ENCODE data around the gene LENG8.
"Not testable (repeated sequence)": the region's sequence is repeated elsewhere in the genome, so short reads cannot be mapped to it uniquely, and the experiment has no call there.

Gene LENG8

GRCh38 chr19:54478677-54479266 lies 29.8 kb downstream of the LENG8 start:
- peak in 3 of 58 donors; percentile 2 to 12 (median 7) for DNase-seq

DNA sequence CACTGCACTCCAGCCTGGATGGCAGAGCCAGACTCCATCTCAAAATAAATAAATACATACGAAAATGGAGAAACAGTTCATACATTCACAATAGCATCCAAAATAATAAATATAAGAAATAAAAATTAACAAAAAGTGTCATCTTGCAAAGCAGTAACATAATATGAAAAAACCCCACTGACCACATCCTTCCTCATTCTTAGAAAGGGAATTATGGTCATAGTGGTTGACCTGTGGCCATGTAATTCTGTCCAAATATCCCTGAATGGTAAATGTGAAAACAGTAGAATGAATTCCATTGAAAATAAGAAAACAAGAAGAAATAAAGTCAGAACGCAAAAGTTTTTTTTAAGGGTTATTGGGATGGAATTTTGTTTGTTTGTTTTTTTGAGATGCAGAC lies 31.1 kb downstream of the LENG8 start:
- DNase-seq = no peak

DNA sequence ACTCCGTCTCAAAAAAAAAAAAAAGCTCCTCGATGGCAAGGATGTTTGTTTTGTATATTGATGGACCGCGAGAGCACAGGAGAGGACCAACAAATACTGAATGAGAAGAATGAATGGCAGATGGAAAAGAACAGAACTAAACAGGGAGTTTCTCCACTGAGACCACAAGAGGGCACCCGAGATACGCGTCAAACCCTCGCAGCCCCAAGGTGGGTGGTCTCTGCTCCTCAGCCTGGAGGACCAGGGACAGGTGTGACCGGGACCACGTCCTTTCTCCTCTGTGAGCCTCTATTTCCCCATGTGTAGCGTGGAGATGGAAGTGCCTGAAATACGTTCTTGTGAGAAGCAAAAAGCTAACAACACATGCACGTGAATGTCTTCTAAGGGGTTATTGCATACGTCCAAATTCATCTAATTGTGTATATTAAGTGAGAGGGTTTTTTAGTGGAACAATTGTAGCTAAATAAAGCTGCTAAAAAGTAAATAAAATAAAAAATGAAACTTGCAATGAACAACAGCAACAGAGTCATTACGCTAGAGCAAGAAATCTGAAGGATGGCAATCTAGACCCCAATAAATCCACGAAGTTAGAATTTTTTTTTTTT lies 32.4 kb downstream of the LENG8 start:
- DNase-seq = peak in 10 of 58 donors; percentile 6 to 23 (median 14)

- DNase-seq = no peak
These were observed 33.9 kb downstream of the LENG8 start for GRCh38 chr19:54482889-54483288.

DNA sequence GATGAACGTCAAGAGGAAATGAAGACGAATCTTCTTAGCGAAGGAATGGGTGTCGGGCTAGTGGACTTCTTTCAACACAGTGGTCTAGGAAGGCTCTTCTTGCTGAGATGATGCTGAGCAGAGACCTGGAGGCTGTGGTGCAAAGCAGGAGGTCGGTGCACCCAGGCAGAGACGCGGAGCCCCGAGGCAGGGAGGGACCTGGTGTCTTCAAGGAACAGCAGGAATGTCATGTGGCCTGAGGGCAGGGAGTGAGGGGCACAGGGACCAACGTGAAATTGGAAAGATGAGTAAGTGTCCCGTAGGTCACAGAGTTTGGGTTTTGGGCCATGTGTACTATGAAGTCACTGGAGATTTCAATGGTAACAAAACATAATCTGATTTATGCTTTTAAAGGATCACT lies 35.5 kb downstream of the LENG8 start:
- no peak for DNase-seq

- no peak for DNase-seq
These were observed 36.9 kb downstream of the LENG8 start for GRCh38 chr19:54485851-54486250.

- DNase-seq = no peak
These were observed 40.3 kb downstream of the LENG8 start for GRCh38 chr19:54489341-54489740.

DNA sequence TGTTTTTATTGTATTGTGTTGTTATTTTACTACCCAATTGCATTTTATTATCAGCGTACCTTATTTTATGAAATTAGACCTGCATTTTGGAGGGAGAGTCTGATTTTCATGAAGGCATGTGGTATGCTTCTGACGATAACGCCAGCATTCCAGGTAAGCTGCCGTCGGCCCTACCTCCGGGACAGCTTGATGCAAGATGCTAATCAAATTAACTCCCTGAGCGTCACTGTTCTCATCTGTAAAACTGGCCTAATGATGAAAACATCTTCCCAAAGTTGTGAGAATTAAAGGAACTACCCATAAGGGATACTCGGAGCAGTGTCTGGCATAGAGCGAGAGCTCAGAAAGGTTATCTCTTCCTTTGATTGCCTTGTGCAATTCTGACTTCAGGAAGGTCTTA lies 40.8 kb downstream of the LENG8 start:
- no peak for DNase-seq

DNA sequence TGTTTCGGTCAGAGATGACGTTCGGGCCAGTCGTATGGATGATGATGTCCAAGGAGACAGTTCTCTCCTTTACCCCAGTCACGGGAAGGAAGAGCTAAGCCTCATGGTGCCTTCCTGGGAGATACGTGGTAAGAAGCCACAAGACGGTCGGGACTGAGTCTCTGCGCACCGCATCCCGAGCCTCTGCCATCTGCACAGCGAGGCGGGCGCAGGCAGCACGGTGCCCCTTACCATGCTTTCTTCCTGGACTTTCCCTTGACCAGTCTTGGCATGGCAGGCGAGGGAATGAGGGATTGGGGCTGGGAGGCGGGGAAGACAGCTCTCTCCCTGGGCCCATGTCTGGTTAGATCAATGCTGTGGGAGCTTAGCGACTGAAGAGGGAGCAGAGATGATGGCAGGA lies 43.6 kb downstream of the LENG8 start:
- no peak for DNase-seq

DNA sequence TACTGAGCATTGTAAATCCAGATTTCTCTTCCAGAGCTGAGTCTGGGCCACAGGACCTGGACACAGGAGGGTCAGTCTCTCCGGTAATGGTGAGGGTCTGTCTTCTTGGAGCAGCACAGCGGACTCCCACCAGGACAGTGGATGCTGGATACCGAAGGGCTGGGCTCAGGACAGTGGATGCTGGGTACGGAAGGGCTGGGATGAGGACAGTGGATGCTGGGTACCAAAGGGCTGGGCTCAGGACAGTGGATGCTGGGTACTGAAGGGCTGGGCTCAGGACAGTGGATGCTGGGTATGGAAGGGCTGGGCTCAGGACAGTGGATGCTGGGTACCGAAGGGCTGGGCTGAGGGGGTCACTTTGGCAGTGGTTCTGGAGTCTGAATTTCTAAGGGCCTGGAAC lies 44.1 kb downstream of the LENG8 start:
- DNase-seq = not testable (repeated sequence)

GRCh38 chr19:54493967-54494585 lies 45.1 kb downstream of the LENG8 start:
- no peak for DNase-seq

GRCh38 chr19:54495284-54495683 lies 46.3 kb downstream of the LENG8 start:
- DNase-seq = not testable (repeated sequence)

DNA sequence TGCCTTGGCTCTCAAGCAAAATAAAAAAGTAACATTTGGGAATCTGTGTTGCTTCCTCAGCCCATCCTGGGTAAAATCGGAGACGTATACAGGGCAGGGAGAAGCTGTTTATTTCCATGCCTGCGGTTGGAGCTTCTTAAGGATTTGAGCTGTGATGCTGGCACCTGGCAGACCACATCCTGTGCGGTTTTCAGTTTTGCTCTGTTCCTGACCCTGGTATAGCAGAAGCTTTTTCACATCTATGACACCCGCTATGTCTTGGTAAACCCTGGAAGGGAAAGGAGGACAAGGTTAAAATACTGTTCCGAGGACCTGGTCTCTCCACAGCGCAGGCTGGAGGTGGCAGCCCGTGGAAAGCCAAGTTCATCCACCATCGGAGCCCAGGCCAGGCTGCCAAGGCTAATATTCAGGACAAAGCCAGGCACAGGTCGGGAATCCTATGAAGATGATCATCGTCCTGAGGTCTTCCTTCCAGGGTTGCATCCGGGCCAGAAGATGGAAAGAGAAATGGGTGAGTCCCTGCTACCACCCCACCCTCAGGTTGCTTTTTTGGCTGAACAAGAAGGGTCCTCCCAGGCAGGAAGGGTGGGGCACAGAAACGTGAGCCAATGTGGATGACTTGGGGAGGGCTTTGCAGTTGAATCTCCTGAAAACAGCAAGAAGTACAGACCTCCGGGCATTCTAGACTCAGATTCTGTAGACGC lies 48.9 kb downstream of the LENG8 start:
- DNase-seq = not testable (repeated sequence)

GRCh38 chr19:54498451-54498772 lies 49.4 kb downstream of the LENG8 start:
- DNase-seq = not testable (repeated sequence)

DNA sequence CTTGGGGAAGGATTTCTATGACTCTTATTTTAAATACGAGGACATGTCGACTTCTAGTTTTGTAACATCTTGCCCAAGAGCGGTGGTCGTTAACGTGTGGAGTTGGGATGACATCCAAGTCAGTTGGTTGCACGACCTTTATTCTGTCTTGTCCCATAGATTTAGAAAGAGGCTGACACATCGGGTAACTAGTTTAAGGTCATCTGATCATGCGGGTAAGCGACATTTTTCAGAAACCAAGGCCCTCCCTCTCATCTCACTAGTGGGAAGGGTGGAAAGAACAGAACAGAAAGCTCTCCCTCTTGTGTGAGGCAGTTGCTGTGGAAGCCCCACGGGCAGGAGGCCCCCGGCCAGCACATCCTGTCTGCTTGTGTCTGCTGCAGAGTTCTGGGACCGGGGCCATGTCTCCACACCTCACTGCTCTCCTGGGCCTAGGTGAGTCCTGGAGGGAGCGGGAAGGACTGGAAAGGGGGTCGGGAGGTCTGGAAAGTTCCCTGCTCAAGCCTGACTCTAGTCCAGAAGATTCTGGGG lies 53.6 kb downstream of the LENG8 start, which contains the start of gene LAIR2:
TSS of gene LAIR2 (plus strand) at position 314 of the 531 bp plus-strand sequence. CDS start at position 402, 88 bp downstream.
- no peak for DNase-seq

DNA sequence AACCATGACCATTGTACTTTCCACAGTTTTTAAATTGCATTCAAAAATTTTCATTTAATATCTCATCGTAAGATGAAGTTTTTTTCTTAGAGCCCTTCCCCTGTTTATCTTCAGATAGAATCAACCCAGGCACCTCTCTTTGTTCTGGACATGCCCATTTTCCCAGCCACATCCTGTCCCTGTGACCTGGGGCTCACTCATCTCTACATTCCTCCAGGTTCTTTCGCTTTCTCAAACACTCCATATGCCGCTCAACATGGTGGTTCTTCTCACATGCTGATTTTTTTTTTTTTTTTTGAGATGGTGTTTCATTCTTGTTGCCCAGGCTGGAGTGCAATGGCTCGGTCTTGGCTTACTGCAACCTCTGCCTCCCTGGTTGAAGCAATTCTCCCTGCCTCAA lies 56.5 kb downstream of the LENG8 start:
- not testable (repeated sequence) for DNase-seq

DNA sequence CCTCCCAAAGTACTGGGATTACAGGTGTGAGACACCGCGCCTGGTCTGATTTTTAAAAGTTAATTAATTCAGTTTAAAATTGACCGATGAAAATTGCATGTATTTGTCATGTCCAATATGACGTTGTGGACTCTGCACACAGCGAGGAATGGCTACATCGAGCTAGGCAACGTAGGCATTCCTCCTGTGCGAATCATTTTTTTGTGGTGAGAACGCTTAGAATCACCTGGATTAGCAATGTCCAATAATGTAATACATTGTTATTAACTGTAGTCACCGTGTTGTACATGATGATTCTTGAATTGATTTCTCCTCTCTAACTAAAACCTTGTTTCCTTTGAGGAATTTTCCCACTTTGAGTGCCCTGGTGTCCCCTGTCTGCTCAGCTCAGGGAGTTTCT lies 57.1 kb downstream of the LENG8 start:
- no peak for DNase-seq

DNA sequence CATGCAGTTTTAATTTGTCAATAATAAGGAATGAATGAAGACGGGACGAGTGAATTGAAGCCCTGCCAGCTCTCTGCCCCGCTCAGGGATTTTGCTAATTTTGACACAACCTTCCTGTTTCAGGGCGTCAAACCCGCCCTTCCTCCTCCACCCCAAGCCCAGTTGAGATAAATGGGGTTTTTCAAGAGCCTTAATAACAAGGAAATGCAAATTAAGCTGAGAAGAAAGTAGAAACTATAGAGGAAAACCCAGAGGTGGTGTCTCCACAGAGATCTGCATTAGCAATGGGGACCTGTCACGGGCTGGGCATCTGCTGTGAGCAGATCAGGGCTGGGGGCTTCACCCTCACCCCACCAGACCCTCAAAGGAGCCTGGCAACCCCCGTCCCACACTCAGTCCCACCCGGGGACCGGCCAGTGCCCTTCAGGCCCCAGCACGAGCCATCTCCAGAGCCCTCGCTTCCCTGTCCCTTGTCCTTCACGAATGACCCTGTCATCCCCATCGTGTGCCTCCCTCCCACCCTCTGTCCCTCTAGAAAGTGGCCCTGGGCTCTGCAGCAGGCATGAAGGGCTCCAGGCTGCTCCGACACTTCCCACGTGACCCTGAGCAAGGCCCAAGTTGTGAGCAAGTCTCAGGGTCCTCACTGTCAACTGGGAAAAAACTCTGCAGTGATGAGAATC lies 58.2 kb downstream of the LENG8 start:
- not testable (repeated sequence) for DNase-seq

DNA sequence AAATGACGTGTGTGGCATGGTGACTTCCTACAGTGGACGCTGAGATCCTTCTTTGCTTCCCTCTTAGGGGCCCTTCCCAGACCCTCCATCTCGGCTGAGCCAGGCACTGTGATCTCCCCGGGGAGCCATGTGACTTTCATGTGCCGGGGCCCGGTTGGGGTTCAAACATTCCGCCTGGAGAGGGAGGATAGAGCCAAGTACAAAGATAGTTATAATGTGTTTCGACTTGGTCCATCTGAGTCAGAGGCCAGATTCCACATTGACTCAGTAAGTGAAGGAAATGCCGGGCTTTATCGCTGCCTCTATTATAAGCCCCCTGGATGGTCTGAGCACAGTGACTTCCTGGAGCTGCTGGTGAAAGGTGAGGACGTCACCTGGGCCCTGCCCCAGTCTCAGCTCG lies 58.8 kb downstream of the LENG8 start:
- no peak for DNase-seq

DNA sequence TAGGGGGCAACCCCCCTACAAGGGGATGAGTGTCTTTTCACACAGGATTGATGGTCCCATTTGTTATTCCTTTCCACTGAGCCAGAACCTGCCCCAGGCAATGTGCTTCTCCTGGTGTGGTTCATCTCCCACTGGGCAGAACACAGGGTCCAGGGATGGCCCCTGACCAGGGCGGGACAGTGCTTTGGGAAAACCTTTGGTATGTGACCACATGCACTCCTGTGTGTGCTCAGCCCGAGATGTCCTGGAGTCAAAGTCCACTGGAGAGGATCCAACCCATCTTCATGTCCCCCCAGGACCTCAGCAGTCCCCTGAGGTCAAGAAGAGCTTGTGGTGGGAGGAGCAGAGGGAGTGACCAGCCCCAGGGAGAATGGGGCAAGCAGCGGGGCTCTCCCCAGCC lies 59.5 kb downstream of the LENG8 start:
- DNase-seq = not testable (repeated sequence)

DNA sequence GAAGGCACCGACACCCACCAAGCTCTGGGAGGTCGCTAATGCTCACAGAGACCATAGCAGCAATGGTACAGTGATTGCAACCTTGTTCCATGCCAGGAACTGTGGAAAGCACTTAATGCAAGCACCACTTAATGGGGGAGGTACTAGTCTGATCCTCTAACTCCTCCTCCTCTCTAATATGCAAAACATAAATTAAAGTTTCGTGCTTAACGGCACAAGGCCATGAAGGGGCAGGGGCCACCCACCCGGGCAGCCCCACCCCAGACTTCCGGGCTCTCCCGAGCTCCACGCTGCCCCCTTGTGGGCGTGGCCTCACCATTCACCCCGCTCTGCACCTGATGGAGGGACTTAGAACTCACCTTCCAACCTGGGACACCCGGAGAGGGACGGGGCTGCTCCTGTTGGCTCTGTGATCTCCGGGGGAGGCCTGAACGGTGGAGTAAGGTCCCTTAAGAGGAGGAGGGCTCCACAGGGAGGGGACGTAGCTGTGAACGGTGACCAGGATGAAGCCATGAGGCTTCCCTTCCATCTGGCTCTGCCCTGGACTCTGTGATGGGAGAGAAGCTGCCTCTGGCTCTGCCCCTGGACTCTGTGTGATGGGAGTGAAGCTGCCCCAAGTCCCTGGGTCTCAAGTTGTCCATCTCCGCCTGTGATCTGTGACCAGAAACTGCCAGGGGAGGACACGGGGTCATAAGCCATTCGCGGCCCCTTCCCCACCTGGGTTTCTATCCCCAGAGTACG lies 60.4 kb downstream of the LENG8 start:
- DNase-seq = not testable (repeated sequence)
